Liver (tissue), 9 donors: ENCODE data around the gene IL21R. TPM values are rescaled to one million over a fixed set of nuclear protein-coding genes. Genes with fewer than 3 reads are reported as not detected.

Source experiments
- DNase-seq: peaks from one replicate; pipeline ENCODE4 v3.0.0-alpha.2; 2017; ENCODE audit warnings: low spot score
- H3K27ac ChIP-seq, 2 donors: one replicate each; pipeline ENCODE4 v1.7.0; 2013; ENCODE audit warnings: inconsistent platforms in 2 of 2, low read length in 2 of 2, control low read depth in 1 of 2, low read depth in 1 of 2, mild to moderate bottlenecking in 1 of 2
- H3K27me3 ChIP-seq, 4 donors: one replicate each; pipeline versions ENCODE4 v1.6.1 to v1.7.0; 2013; ENCODE audit warnings: low read length in 3 of 4, inconsistent platforms in 1 of 4, mild to moderate bottlenecking in 1 of 4, moderate library complexity in 1 of 4; ENCODE audit not compliant: control insufficient read depth in 4 of 4, insufficient read depth in 4 of 4
- H3K36me3 ChIP-seq, 4 donors: one replicate each; pipeline versions ENCODE4 v1.6.1 to v1.7.0; 2013; ENCODE audit warnings: low read length in 3 of 4, mild to moderate bottlenecking in 3 of 4, low read depth in 1 of 4, moderate library complexity in 1 of 4; ENCODE audit not compliant: control insufficient read depth in 4 of 4, insufficient read depth in 3 of 4
- H3K4me1 ChIP-seq, 4 donors: one replicate each; pipeline versions ENCODE4 v1.6.1 to v1.7.0; 2013; ENCODE audit warnings: low read length in 3 of 4, mild to moderate bottlenecking in 3 of 4, moderate library complexity in 1 of 4; ENCODE audit not compliant: control insufficient read depth in 4 of 4, insufficient read depth in 4 of 4
- H3K4me3 ChIP-seq, 3 donors: one replicate each; pipeline versions ENCODE4 v1.6.1 to v1.7.0; 2013; ENCODE audit warnings: low read length in 3 of 3, control low read depth in 1 of 3, low read depth in 1 of 3, mild to moderate bottlenecking in 1 of 3
- H3K9ac ChIP-seq, 2 donors: one replicate each; pipeline ENCODE4 v1.7.0; 2013; ENCODE audit warnings: low read length in 2 of 2, mild to moderate bottlenecking in 2 of 2, moderate library complexity in 2 of 2, control low read depth in 1 of 2, low read depth in 1 of 2
- H3K9me3 ChIP-seq, 4 donors: one replicate each; pipeline versions ENCODE4 v1.6.1 to v1.7.0; 2013; ENCODE audit warnings: low read length in 3 of 4; ENCODE audit not compliant: control insufficient read depth in 4 of 4
- ATF3 ChIP-seq: IDR thresholded peaks from 2 replicates; pipeline ENCODE4 v1.6.1; 2016; ENCODE audit warnings: antibody characterized with exemption
- CTCF ChIP-seq: fragments of 150-350 bp; IDR thresholded peaks from 2 replicates; pipeline ENCODE4 v1.5.1; 2017; ENCODE audit warnings: improper control_type of control experiment, low read depth, low read length; ENCODE audit not compliant: missing input control
- EGR1 ChIP-seq, 2 donors: IDR thresholded peaks; 2 replicates each; pipeline ENCODE4 v1.6.1; 2016 to 2018; ENCODE audit warnings: antibody characterized with exemption in 2 of 2, low read depth in 2 of 2
- FOXA1 ChIP-seq: IDR thresholded peaks from 2 replicates; pipeline ENCODE4 v1.6.1; 2016; ENCODE audit warnings: antibody characterized with exemption
- FOXA2 ChIP-seq: IDR thresholded peaks from 2 replicates; pipeline ENCODE4 v1.6.1; 2016; ENCODE audit warnings: antibody characterized with exemption
- GABPA ChIP-seq, 2 donors: IDR thresholded peaks in 1 of 2; conservative IDR thresholded peaks in 1 of 2; 2 replicates each; pipeline ENCODE4 v1.6.1; 2016; ENCODE audit warnings: antibody characterized with exemption in 2 of 2, mild to moderate bottlenecking in 1 of 2, moderate library complexity in 1 of 2
- HNF4A ChIP-seq, 2 donors: conservative IDR thresholded peaks; 2 replicates each; pipeline ENCODE4 v1.6.1; 2016; ENCODE audit warnings: antibody characterized with exemption in 2 of 2, mild to moderate bottlenecking in 2 of 2
- HNF4G ChIP-seq: IDR thresholded peaks from 2 replicates; pipeline ENCODE4 v1.6.1; 2016; ENCODE audit warnings: antibody characterized with exemption
- JUND ChIP-seq, 2 donors: IDR thresholded peaks; 2 replicates each; pipeline ENCODE4 v1.6.1; 2016; ENCODE audit warnings: antibody characterized with exemption in 2 of 2
- MAX ChIP-seq: IDR thresholded peaks from 2 replicates; pipeline ENCODE4 v1.6.1; 2016; ENCODE audit warnings: antibody characterized with exemption
- NR2F2 ChIP-seq: IDR thresholded peaks from 2 replicates; pipeline ENCODE4 v1.6.1; 2016; ENCODE audit warnings: antibody characterized with exemption
- RAD21 ChIP-seq, 2 donors: IDR thresholded peaks; 2 replicates each; pipeline ENCODE4 v1.6.1; 2016; ENCODE audit warnings: antibody characterized with exemption in 2 of 2, mild to moderate bottlenecking in 2 of 2
- REST ChIP-seq: IDR thresholded peaks from 2 replicates; pipeline ENCODE4 v1.6.1; 2016; ENCODE audit warnings: antibody characterized with exemption, mild to moderate bottlenecking
- RXRA ChIP-seq, 2 donors: IDR thresholded peaks; 2 replicates each; pipeline ENCODE4 v1.6.1; 2017 to 2018; ENCODE audit warnings: antibody characterized with exemption in 2 of 2, mild to moderate bottlenecking in 1 of 2
- SP1 ChIP-seq: IDR thresholded peaks from 2 replicates; pipeline ENCODE4 v1.6.1; 2018; ENCODE audit warnings: antibody characterized with exemption, mild to moderate bottlenecking
- TAF1 ChIP-seq: conservative IDR thresholded peaks from 2 replicates; pipeline ENCODE4 v1.6.1; 2016; ENCODE audit warnings: antibody characterized with exemption, mild to moderate bottlenecking
- YY1 ChIP-seq: IDR thresholded peaks from 2 replicates; pipeline ENCODE4 v1.6.1; 2016; ENCODE audit warnings: antibody characterized with exemption, mild to moderate bottlenecking
- ZBTB33 ChIP-seq: IDR thresholded peaks from 2 replicates; pipeline ENCODE4 v1.6.1; 2016; ENCODE audit warnings: antibody characterized with exemption
- WGBS: extraction: QIAGEN DNeasy Blood & Tissue Kit; methylation state at CpG from one replicate; pipeline ENCODE4 v1.1.7; 2013; 5-methylcytosine and 5-hydroxymethylcytosine counted together
- polyA plus RNA-seq, 2 donors: library from polyadenylated mRNA; stranded (reverse) in 1 of 2; unstranded in 1 of 2; fragments of 200-250 nt in 1 of 2; fragments of >200 nt in 1 of 2; fragmentation: Nextera tagmentation in 1 of 2; extraction: Ambion mirVana in 1 of 2; gene quantifications; one replicate each; pipeline versions ENCODE4 v1.2.1 to v1.2.3, GENCODE V29; 2013 to 2015
- total RNA-seq, 2 donors: library from RNA; depleted of rRNA; stranded (reverse); fragments of >200 nt; gene quantifications; one replicate each; pipeline ENCODE4 v1.2.3, GENCODE V29; 2014
- donor health status: healthy.
- donor health status: healthy.
- donor health status: healthy.
- donor health status: healthy.
- donor health status: healthy.

The IL21R gene
- total and polyA plus RNA-seq, 4 donors, result 0.19 to 0.84 (median 0.39) TPM

- TF ChIP-seq TAF1 (no peak), GABPA (IDR thresholded peaks at IDR 0.05 in 1 of 2, conservative IDR thresholded peaks at IDR 0.05 in 1 of 2) (no peak), RAD21 (IDR thresholded peaks at IDR 0.05) (no peak)
Measured at GRCh38 chr16:27436065-27436464, 34.1 kb downstream of the IL21R start (continued).

GRCh38 chr16:27436921-27437650 is 35.1 kb downstream of the IL21R start:
- H3K4me1 ChIP-seq, result no peaks in the 10 kb centered on the region
- WGBS, result 89% methylated on average over 9 of the region's 9 CpGs
- no peaks in the 10 kb centered on the region for H3K9me3 ChIP-seq
- no peak overlapping the region for H3K4me3 ChIP-seq
- no peak overlapping the region for H3K9ac ChIP-seq
- no peaks in the 10 kb centered on the region for H3K27me3 ChIP-seq
- no peak overlapping the region for H3K27ac ChIP-seq
- peak; percentile 29 for DNase-seq
- no peaks in the 10 kb centered on the region for H3K36me3 ChIP-seq
- TF ChIP-seq REST (no peak), NR2F2 (no peak), CTCF (no peak), FOXA2 (no peak), SP1 (no peak), YY1 (no peak), GABPA (IDR thresholded peaks at IDR 0.05 in 1 of 2, conservative IDR thresholded peaks at IDR 0.05 in 1 of 2) (no peak), RAD21 (IDR thresholded peaks at IDR 0.05) (no peak), HNF4G (no peak), HNF4A (conservative IDR thresholded peaks at IDR 0.05) (no peak), RXRA (IDR thresholded peaks at IDR 0.05) (no peak), ZBTB33 (no peak), ATF3 (no peak), TAF1 (no peak), MAX (no peak), EGR1 (IDR thresholded peaks at IDR 0.05; ENCODE audit: low read depth in 2 of 2) (no peak), FOXA1 (no peak), JUND (IDR thresholded peaks at IDR 0.05) (no peak)
